GM19099 (cell line): ENCODE data around the gene ZCWPW1.

Experiments
- POLR2A ChIP-seq: IDR thresholded peaks from 3 replicates; pipeline ENCODE4 v1.6.1; 2011; ENCODE audit warnings: low read depth; ENCODE audit not compliant: insufficient read length; ENCODE audit errors: extremely low read depth

The ZCWPW1 gene

DNA sequence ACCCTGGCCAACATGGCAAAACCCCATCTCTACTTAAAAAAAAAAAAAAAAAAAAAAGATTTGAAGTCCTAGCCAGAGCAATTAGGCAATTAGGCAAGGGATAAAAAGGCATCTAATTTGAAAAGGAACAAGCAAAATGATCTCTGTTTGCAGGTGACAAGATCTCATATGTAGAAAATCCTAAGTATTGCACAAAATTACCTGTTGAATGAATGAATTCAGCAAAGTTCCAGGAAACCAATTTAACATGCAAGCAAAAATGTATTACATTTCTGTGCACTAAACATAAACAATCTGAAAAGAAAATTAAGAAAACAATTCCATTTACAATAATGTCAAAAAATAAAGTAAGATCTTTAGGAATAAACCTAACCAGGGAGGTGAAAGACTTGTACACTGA is 65.4 kb downstream of the ZCWPW1 start:
- no peak for TF ChIP-seq POLR2A

DNA sequence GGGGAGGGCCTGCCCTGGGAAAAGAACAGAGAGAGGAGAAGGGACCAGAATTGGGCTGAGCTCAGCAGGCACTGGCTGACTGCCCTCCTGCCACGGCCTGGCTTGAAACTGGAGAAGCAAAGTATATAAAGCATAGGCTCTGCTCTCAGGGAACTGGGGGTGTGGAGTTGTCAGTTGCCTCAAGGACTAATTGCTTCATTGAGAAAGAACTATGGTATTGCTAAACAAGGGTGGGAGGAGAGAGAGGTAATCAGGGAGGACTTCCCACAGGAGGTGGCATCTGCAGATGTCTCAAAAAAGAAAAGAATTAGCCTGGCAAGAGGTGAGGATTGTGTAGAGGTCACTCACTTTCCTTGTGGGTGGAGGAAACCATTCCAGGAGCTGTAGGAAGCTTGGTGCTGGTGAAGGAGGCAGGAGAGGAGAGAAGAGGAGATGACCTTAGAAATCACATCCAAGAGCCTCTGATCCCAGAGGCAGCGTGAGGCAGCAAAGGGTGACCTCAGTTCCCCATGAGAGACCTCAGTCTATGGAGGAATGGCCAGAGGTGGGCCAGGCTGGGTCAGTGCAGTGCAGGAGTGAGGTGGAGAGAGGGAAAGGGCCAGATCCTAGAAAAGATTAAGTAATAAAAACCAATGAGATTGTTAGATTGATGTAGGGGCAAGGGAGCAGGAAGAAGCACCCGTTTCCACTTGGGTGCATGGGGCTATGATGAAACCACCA is 68.2 kb downstream of the ZCWPW1 start:
- no peak for TF ChIP-seq POLR2A

DNA sequence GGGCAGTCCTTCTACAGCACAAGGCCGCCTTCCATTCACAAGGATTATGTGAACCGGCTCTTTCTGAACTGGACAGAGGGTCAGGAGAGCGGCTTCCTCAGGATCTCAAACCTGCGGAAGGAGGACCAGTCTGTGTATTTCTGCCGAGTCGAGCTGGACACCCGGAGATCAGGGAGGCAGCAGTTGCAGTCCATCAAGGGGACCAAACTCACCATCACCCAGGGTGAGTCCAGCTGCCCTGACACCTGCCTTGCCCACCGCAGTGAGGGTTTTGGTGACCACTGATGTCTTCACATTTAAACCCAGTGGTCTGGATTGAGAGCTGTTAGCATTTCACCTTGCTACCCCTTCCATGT is 69.7 kb downstream of the ZCWPW1 start:
- no peak for TF ChIP-seq POLR2A

DNA sequence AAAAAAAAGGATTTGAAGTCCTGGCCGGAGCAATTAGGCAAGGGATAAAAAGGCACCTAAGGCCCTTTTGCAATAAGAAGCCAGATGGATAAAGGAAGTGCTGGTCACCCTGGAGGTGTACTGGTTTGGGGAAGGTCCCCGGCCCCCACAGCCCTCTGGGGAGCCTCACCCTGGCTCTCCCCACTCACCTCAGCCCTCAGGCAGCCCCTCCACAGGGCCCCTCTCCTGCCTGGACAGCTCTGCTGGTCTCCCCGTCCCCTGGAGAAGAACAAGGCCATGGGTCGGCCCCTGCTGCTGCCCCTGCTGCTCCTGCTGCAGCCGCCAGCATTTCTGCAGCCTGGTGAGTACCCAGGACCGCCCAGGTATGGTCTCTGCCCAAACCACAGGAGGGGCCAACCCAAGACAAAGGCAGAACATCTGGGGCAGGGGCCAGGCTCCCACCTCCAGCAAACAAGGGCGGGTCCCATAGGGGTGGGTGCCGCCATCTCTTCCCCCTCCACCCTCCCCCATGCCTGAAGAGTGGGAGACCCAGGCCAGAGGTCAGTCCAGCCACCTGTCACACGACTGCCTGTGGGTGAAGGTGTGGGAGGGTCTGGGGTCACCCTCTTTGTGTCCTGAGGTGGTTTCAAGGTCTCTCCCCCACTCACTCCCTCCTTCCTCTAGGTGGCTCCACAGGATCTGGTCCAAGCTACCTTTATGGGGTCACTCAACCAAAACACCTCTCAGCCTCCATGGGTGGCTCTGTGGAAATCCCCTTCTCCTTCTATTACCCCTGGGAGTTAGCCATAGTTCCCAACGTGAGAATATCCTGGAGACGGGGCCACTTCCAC is 70.3 kb downstream of the ZCWPW1 start, which contains the start of gene PILRB:
PILRB (plus strand) TSS at position 91 of the 830 bp plus-strand sequence; CDS start at position 277, 186 bp downstream.
- TF ChIP-seq POLR2A, result no peak

DNA sequence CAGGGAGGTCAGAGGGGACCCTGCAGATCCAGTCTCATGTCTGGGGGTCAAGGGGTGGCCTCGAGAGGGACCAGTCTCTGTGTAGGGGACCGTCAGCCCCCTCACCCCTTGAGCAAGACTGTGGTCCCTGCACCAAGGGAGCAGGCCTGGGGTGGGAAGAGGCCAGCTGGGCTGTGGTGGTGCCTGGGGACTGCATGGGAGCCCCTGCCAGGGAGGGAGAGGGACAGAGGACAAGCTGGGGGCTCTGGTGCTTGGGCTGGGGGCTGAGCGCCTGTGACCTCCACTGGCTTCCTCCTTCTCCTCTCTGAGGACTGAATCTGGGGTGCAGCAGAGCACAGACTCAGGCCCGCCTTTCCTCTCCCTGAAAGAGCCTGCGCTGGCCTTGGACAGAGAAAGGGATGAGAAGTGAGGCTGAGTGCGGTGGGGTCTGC is 71.4 kb downstream of the ZCWPW1 start:
- no peak for TF ChIP-seq POLR2A

DNA sequence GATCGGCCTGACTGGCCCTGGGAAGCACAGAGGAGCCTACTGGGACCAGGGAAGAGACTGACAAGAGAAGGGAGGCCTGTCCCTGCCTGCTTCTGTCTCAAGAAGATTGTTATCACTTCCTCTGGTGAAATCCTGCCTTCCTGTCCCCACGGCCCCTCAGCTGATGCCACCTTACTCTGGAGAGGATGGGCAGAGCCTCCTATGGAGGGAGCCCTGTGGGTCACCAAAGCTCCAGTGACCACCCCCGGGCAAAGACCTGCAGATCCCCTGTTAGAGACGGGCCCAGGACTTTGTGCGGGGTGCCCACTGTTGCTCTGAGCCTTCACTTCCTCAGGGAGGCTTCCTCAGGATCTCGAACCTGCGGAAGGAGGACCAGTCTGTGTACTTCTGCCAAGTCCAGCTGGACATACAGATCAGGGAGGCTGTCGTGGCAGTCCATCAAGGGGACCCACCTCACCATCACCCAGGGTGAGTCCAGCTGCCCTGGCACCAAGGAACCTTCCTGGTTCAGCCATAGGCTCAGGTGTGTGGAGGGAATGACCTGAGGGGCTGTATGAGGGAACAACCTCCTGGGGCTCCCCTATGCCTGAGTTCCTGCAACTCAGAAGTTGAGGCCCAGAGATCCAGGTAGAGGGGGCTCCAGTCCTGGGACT is 72.0 kb downstream of the ZCWPW1 start:
- no peak for TF ChIP-seq POLR2A

DNA sequence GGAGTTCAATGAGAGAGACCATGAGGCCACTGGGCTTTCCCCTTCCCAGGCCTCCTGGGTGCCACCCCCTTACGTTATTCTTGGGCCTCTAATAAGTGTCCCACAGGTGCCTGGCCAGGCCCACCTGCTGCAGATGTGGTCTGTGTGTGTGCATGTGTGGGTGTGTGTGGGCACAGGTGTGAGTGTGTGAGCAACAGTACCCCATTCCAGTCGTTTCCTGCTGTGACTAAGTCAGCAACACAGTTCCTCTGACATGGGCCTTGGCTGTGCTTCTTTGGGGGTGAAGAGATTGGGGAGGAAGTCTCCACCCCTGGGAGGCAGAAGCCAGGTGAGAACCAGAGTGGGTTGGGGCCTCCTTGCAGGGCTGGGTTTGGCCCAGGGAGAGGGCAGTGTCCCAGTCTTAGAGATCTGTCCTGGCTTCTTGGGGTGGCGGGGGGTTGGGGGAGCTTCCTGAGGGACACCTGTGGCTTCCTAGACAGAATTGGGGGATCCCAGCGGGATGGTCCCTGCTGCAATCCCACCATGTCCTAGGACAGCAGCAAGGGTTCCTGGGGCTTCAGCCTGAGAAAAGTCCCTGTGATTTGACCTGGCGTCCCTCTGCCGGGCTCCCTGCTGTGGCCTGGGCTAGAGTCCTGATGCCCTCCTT is 74.7 kb downstream of the ZCWPW1 start:
- TF ChIP-seq POLR2A, result no peak

DNA sequence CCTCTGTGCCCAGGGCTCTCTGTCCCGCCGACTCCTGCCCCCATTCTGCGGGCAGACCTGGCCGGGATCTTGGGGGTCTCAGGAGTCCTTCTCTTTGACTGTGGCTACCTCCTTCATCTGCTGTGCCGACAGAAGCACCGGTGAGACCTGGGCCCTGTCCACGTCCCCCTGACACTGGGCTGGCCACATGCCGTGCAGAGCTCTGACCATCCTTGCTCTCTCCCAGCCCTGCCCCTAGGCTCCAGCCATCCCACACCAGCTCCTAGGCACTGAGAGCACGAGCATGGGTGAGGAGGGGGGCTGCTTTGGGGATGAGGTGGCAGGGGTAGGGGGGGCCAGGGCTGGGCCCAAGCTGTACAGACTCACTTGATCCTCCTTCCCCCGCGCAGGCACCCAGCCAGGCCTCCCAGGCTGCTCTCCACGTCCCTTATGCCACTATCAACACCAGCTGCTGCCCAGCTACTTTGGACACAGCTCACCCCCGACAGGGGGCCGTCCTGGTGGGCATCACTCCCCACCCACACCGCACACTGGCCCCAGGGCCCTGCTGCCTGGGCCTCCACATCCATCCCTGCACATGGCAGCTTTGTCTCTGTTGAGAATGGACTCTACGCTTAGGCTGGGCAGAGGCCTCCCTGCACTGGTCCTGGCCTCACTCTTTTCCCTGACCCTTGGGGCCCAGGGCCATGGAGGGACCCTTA is 75.4 kb downstream of the ZCWPW1 start:
- TF ChIP-seq POLR2A, result no peak

DNA sequence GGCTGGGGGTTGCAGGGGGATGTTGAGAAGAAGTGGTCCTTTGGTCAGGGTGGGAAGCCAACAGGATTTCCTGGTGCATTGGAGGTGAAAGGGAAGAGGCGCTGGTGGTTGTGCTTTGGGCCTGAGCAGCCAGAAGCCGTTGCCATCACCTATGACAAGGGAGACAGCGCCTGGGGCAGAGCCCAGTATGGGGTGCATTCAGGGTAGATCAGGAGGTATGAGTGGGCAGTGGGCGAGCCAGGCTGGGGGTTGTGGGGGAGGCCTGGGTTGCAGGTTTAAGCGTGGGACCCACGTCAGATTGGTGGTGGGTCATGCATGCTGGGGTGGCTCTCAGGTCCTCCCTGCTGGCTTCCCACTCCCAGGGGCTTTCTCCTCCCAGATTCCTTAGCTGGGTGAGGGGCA is 76.8 kb downstream of the ZCWPW1 start:
- no peak for TF ChIP-seq POLR2A
